Kidney (tissue), 14 donors: ENCODE results near the gene NABP1. TPM values are rescaled to one million over a fixed set of nuclear protein-coding genes. Genes with fewer than 3 reads are reported as not detected.

ENCODE experiments used
- DNase-seq, 5 donors: peaks; one replicate each; pipeline ENCODE4 v3.0.0-alpha.2; 2013 to 2020
- FAIRE-seq: peaks from 2 replicates; lab custom pipeline; 2012; peaks lifted over from hg19 to GRCh38; lab: Jason Lieb, UNC
- H3K27ac ChIP-seq, 2 donors: one replicate each; pipeline ENCODE4 v1.7.0; 2013; ENCODE audit warnings: low read depth in 2 of 2, low read length in 2 of 2, inconsistent platforms in 1 of 2
- H3K27me3 ChIP-seq: one replicate; pipeline ENCODE4 v1.7.1; 2013; ENCODE audit warnings: low read length, inconsistent platforms; ENCODE audit not compliant: control insufficient read depth, insufficient read depth
- H3K36me3 ChIP-seq, 3 donors: one replicate each; pipeline versions ENCODE4 v1.7.0 to v1.7.1; 2013; ENCODE audit warnings: low read length in 3 of 3, control low read depth in 1 of 3, inconsistent platforms in 1 of 3; ENCODE audit not compliant: insufficient read depth in 3 of 3, control insufficient read depth in 2 of 3
- H3K4me1 ChIP-seq, 3 donors: one replicate each; pipeline versions ENCODE4 v1.7.0 to v1.7.1; 2013; ENCODE audit warnings: low read length in 3 of 3, inconsistent platforms in 1 of 3, low read depth in 1 of 3; ENCODE audit not compliant: control insufficient read depth in 2 of 3, insufficient read depth in 2 of 3
- H3K4me3 ChIP-seq, 3 donors: one replicate each; pipeline versions ENCODE4 v1.7.0 to v1.8.1; 2013; ENCODE audit warnings: low read length in 3 of 3, control low read depth in 1 of 3, inconsistent platforms in 1 of 3
- H3K9ac ChIP-seq, 3 donors: one replicate each; pipeline versions ENCODE4 v1.7.0 to v1.7.1; 2013; ENCODE audit warnings: low read length in 3 of 3, control low read depth in 1 of 3, inconsistent platforms in 1 of 3
- H3K9me3 ChIP-seq, 3 donors: one replicate each; pipeline versions ENCODE4 v1.7.0 to v1.7.1; 2013; ENCODE audit warnings: low read length in 3 of 3, control low read depth in 1 of 3, inconsistent platforms in 1 of 3; ENCODE audit not compliant: control insufficient read depth in 2 of 3, insufficient read depth in 1 of 3
- CTCF ChIP-seq: IDR thresholded peaks from 3 replicates; pipeline ENCODE4 v1.5.1; 2012; ENCODE audit warnings: mild to moderate bottlenecking, moderate library complexity, borderline replicate concordance; ENCODE audit not compliant: insufficient read depth; ENCODE audit errors: extremely low read depth
- intact Hi-C: fragments of 100-400 bp; cut with DNase I; formaldehyde crosslinking; loops from one replicate; pipeline ENCODE4 v1.11.1; 2022
- polyA plus RNA-seq: library from polyadenylated mRNA; stranded (reverse); fragments of 350-450 nt; fragmentation: Illumina TruSeq; extraction: RNeasy Lipid Tissue Mini Kit (QIAGEN cat#74804); gene quantifications from one replicate; pipeline ENCODE4 v1.2.3, GENCODE V29; 2014; ENCODE audit warnings: low read depth, low replicate concordance; ENCODE audit not compliant: insufficient read depth
- total RNA-seq: library from RNA; stranded (reverse); fragmentation: NEBNext Ultra II Directional; extraction: Animal tissue kit (Norgen Biotek cat#: 25700); gene quantifications from one replicate; pipeline ENCODE4 v1.2.1, GENCODE V29; 2021
- donor health status: control.
- donor health status: control.
- donor health status: control.
- donor health status: control.
- donor health status: control.
- donor health status: DM: yes; HTN: yes; CAD: no.
- donor health status: Normal renal cell carcinoma (clear cell type).

Gene NABP1
- total and polyA plus RNA-seq, 2 donors from 2014 or later, result 9.6 to 39.7 TPM

GRCh38 chr2:191703079-191703725, 25.3 kb downstream of the NABP1 start:
- intact Hi-C loops, result no loop called here
- peaks cover 0 to 2% (median 0%) of the 10 kb centered on the region in 3 donors for H3K36me3 ChIP-seq
- peak overlapping the region; percentile 56 to 84 for H3K27ac ChIP-seq
- peaks cover 0 to 2% (median 0%) of the 10 kb centered on the region in 3 donors for H3K4me1 ChIP-seq
- H3K9me3 ChIP-seq, result no peaks in the 10 kb centered on the region
- peak; percentile 32 for FAIRE-seq
- DNase-seq, result peak in 3 of 5 donors; percentile 19 to 74 (median 72)
- no peak for TF ChIP-seq CTCF
- no peaks in the 10 kb centered on the region for H3K27me3 ChIP-seq
- H3K9ac ChIP-seq, result peak overlapping the region in 2 of 3 donors; percentile 28 to 67
- H3K4me3 ChIP-seq, result peak overlapping the region; percentile 67 to 76 (median 74)

- H3K27me3 ChIP-seq, result no peaks in the 10 kb centered on the region
- H3K4me3 ChIP-seq, result no peak overlapping the region
- no peak overlapping the region for H3K27ac ChIP-seq
- FAIRE-seq, result no peak
- no peak overlapping the region for H3K9ac ChIP-seq
- intact Hi-C loops, result no loop called here
- no peaks in the 10 kb centered on the region for H3K36me3 ChIP-seq
- no peaks in the 10 kb centered on the region for H3K9me3 ChIP-seq
- H3K4me1 ChIP-seq, result peaks cover 0 to 2% (median 0%) of the 10 kb centered on the region in 3 donors
- no peak for TF ChIP-seq CTCF
- no peak for DNase-seq
Measured at GRCh38 chr2:191705084-191705483, 27.1 kb downstream of the NABP1 start.

- H3K4me3 ChIP-seq, result no peak overlapping the region
- intact Hi-C loops, result no loop called here
- no peaks in the 10 kb centered on the region for H3K9me3 ChIP-seq
- DNase-seq, result no peak
- no peak for TF ChIP-seq CTCF
- H3K4me1 ChIP-seq, result peaks cover 0 to 2% (median 0%) of the 10 kb centered on the region in 3 donors
- H3K36me3 ChIP-seq, result no peaks in the 10 kb centered on the region
- no peak for FAIRE-seq
- no peak overlapping the region for H3K27ac ChIP-seq
- no peaks in the 10 kb centered on the region for H3K27me3 ChIP-seq
- no peak overlapping the region for H3K9ac ChIP-seq
Measured at GRCh38 chr2:191705701-191706100, 27.8 kb downstream of the NABP1 start.
